ENCODE measurements around the gene WWP2.
"Not testable (repeated sequence)": the region's sequence is repeated elsewhere in the genome, so short reads cannot be mapped to it uniquely, and the experiment has no call there.

The WWP2 gene

GRCh38 chr16:69761983-69762813 lies at the start of gene WWP2:
WWP2 (plus strand) TSS chr16:69762332; CDS start chr16:69787011, 24,679 bp downstream.
- peak; percentile 85 for DNase-seq

GRCh38 chr16:69712914-69713581 lies 49.1 kb upstream of the WWP2 start:
- DNase-seq, result no peak

DNA sequence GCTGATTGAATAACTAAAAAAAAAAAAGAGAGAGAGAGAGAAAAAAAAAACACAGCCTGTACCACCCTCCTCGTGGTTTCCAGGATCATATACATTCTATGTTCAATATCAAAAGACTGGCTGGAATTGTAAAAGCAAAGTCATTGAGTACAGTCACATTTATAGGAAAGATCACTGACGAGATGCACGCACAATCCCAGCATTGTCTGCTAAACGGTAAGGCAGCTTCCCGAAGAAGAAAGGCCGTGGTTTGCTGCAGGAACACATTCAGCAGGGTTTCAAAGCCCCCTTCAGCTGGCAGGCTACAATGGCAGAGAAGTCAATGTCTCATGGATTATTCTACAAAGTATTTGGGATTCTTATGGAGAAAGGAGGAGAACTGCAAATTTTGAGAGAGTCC lies 45.1 kb upstream of the WWP2 start:
- DNase-seq, result no peak

DNA sequence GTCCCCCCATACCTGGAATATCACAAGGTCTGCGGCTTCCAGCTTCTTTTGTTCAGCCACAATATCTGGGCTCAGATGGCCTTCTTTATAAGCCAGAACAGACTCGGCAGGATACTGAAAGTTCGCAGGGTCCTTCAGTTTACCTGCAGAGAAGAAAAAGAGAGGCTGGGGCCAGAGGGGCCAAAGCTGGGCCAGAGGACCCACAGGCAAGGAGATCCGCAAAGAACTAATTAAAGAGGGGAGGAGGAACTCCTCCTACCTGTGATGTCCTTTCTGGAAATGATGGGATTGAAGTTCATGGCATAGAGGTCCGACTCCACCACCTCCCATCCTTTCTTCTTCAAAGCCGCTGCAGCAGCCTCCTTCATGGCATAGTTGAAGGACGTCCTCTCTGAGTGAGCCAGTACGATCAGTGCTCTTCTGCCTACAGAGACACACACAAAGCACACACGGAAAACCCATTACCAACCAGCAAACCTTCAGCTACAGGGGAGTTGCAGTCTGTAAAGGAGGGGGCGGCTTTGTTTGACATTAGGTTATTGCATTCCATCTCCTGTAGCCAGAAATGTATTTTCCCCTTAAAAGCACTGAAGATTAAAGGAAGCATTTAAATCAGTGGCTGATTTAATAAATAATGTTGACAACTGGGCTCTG lies 43.9 kb upstream of the WWP2 start:
- DNase-seq, result no peak

DNA sequence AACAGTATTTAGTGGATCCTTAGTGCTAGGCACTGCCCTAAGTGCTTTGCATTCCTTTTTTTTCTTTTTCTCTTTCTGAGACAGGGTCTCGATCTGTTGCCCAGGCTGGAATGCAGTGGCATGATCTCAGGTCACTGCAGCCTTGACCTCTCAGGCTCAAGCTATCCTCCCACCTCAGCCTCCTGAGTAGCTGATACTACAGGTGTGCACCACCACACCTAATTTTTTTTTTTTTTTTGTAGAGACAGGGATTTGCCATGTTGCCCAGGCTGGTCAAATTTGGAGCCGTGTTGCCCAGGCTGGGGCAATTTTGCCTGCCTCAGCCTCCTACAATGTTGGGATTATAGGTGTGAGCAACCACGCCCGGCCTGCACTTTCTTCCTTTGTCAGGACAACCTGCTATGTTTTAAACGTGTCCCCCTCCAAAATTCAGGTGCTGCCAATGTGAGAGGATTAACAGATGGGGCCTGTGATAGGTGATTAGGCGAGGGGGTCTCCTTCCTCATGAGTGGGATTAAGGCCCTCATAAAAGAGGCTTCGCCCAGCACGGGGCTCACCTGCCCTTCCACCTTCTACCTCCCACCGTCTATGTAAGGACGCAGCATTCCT lies 41.2 kb upstream of the WWP2 start:
- DNase-seq, result no peak

DNA sequence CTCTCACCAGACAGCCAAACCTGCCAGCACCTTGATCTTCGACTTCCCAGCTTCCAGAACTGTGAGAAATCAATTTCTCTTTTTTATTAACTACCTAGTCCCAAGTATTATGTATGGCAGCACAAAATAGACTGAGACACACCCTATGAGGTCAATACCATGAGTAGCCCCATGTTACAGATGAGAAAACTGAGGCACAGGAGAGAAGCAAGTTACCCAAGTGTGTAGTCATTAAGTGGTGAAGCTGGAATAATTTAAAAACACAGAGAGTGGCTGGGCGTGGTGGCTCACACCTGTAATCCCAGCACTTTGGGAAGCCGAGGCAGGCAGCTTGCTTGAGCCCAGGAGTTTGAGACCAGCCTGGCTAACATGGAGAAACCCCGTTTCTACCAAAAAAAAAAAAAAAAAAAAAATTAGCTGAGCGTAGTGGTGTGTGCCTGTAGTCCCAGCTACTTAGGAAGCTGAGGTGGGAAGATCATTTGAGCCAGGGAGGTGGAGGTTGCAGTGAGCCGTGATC lies 40.6 kb upstream of the WWP2 start:
- no peak for DNase-seq

GRCh38 chr16:69724414-69724873 lies 37.7 kb upstream of the WWP2 start:
- no peak for DNase-seq

DNA sequence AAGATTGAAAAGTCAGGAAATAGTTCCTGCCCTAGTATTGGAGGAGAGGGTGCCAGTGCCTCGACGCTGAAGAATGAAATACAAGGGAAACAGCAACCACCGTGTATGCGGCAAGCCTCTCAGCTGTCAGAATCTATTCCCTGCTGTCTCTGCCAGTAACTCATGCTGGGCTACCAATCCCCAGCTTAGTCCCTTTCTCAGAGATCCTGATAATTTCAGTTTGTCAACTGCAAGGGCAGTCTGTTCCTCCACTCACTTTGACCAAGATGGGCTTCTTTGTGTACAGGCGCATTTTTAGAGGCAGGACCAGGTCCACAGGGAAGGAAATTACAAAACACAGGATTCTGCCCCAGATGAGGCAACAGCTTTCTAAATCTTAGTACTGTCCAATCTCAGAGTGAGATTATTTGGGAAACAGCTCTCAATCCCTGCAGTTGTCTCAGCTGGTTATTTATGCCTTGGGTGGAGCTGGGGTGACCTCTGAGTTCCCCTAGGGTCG lies 37.1 kb upstream of the WWP2 start:
- no peak for DNase-seq

DNA sequence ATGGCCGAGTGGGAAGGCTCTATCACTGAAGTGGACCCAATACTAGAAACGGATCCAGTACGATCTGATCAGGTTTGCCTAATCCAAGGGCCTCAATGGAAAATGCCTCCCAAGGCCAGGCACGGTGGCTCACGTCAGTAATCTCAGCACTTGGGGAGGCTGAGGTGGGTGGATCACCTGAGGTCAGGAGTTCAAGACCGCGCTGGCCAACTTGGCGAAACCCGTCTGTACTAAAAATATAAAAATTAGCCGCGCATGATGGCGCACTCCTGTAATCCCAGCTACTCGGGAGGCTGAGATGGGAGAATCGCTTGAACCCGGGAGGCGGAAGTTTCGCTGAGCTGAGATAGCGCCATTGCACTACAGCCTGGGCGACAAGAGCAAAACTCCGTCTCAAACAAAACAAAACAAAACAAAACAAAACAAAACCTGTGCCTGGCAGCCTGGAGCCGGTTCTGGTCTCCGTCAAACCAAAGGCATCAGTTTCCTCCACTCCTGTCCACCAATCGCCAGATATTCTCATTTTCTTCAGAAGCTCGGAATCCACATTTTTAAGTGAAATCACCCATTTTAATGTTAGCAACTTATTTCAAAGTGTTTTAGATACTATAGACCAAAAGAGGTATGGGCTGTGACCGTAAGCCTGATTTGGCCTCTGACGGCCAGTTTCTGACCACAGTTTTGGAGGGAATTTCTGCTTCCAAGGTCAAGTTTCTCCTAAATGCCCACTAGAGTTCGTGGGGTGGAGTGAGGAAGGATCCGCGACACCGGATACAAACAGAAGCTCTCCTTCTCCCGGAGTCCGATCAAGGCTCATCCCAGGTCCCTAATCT lies 36.4 kb upstream of the WWP2 start:
- DNase-seq, result no peak

DNA sequence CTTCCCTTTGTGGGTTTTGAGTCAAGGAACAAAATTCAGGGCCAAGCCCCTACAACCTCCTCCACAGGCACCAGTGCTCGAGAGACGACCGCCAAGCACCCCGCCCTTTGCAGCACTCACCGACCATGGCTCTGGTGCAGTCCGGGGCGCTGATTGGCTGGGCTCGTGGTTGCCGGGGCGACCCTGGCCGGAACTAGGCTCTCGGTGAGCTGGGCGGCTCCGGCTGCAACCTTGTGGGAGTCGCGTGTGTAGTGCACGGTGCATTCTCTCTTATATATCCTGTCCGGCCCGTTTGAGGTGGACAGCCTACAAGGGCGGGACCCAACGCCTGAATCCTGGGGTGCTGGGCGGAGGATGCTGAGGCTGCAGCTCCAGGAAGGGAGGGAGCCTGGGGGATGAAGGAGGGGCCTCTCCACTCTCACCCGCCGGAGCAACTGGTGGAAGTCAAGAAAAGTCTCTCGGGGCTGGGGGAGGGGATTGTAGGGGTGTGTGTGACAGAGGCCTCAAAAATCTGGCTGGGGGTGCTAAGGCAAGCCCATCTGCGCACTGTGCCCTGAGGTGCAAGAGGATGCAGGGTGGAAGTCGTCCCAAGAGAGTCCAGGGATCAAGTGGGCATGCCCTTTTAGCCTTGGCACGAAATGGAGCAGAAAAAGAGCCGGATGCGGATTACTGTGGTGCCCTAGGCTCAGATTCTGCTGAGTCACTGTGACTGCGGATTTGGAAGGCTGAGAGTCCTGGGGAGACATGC lies 35.6 kb upstream of the WWP2 start, which contains the start of gene NQO1:
Gene NQO1, minus strand, starts transcription at position 248 of the 748 bp plus-strand sequence. Its CDS starts 121 bp downstream, at position 127.
- DNase-seq, result peak; percentile 94

DNA sequence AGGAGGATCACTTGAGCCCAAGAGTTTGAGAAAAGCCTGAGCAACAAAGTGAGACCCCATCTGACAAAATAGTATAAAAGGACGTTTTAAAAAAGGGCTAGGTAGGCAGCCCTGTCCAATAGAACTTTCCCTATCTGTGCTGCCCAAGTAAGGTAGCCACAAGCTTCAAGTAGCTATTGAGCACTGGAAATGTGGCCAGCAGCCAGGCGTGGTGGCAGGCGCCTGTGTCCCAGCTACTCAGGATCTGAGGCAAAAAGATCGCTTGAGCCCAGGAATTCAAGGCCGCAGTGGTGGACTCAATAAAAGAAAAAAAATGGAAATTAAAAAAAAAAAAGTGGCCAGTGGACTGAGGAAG lies 34.2 kb upstream of the WWP2 start:
- DNase-seq, result no peak

DNA sequence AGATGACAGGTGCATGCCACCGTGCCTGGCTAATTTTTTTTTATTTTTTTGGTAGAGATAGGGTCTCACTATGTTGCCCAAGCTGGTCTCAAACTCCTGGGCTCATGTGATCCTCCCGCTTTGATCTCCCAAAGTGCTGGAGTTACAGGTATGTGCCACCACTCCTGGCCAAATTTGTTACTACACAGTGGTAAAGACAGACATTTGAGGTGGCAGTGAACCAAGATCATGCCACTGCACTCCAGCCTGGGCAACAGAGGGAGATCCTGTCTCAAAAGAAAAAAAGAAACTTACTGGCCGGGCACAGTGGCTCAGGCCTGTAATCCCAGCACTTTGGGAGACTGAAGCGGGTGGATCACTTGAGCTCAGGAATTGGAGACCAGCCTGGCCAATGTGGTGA lies 33.1 kb upstream of the WWP2 start:
- not testable (repeated sequence) for DNase-seq

GRCh38 chr16:69731280-69731679 lies 30.9 kb upstream of the WWP2 start:
- not testable (repeated sequence) for DNase-seq

- no peak for DNase-seq
These were observed 30.0 kb upstream of the WWP2 start for GRCh38 chr16:69732101-69732500.

- DNase-seq, result no peak
These were observed 20.6 kb upstream of the WWP2 start for GRCh38 chr16:69741519-69741918.

DNA sequence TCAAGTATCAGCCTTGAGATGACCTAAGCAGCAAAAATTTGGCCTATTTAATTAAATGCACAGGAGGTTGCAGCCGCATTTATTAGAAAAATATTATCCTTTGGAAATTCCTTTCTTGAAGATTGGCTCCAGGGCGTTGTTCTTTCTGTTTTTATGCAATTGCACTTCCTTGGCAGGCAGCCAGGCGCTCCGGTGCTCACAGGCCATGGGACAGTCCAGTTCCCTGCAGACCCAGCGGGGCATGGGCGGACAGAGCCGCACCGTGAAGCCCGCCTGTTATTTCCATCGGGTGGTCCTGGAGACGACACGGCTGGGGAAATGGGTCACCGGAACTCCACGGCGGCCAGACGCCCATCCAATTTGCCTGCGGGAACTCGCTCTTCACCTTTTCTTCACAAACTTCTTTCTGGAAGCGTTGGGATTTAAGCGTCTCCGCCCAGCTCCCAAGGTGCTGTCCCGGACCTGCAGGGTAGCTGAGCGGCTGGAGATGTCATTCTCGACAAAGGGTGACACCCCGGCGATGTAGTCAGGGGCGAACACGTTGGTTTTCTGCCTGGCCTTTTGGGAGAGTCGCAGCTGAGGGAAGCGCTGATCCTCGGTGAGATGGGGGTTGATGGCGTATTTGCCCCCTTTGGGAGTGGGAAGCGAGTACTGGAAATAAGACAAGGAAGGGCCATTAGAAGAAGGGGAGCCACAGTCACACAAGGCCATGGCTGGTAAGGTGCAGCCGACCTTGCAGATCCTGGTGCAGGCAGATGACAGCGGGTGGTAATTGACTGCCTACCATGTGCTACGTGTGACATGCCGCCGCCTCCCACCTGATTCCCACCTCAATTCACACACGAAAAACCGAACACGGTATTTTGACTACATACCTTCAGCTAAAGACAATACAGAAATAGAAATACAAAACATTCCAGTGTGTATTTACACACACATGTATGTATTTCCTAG lies 19.9 kb upstream of the WWP2 start:
- DNase-seq, result no peak

DNA sequence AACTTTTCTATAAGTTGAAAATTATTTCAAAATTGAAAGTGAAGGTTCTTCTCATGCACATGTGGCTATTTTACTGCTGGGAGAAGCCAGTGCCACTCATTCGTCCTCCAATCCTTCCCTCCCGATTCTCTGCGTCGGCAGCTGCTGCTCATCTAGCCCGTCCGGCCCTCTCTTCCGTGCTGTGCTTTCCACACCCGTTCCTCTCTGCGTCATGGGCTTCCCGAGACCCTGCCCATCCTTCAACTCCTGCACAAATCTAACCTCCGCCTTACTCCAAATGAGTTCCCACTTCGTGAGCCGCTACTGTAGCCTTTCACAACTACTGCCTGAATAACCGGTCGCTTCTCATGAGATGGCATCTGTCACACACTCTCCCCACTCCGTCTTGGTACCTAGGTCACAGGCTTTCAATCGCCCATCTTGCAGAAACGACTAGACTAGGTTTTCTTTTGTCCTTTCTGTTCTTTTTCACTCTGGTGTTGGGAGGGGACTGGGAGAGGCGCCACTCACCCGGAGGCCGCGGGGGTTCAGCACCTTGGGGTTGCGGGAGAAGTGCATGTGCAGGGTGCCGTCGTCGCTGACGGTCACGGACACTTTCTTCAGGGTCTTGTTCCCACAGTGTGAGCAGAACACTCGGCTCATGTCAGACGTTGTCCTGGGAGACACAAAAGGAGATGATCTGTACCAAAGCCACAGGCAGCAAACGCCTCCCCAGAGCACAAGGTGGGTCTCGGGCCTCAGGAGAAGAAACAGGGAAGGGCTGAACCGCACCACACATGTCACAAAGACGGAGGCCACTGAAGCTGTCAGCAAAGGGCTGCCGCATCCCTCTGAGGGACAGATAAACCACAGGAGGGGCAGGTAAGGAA lies 17.5 kb upstream of the WWP2 start:
- no peak for DNase-seq

DNA sequence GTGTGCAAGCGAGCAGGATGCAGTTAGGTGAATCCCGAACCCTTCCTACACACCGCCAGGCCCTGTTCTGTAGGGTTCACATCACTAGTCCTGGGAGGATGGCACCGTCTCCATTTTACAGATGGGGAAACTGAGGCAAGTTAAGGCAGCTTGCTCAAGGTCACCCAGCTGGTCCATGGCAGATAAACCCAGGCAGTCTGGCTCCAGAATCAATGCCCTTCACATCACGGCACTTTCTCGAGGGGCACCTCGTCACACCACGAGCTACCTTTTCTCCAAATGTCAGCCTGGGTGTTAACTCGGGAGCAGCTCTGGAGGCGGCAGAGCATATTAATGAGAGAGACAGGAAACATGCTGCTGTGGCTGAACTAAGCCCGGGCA lies 16.9 kb upstream of the WWP2 start:
- DNase-seq, result no peak

GRCh38 chr16:69745959-69746358 lies 16.2 kb upstream of the WWP2 start:
- DNase-seq, result no peak
